ENCODE results near the gene SLF2. TPM values are rescaled to one million over a fixed set of nuclear protein-coding genes. Genes with fewer than 3 reads are reported as not detected.
"Not testable (repeated sequence)": the region's sequence is repeated elsewhere in the genome, so short reads cannot be mapped to it uniquely, and the experiment has no call there.

SLF2 gene
- total RNA-seq, 4 donors from 2014 or later: 34.1 to 47.9 (median 40.4) TPM

GRCh38 chr10:100879741-100880360 is 32.9 kb upstream of the SLF2 start:
- intact Hi-C loops (cut with DNase I): no loop called here
- TF ChIP-seq CTCF (IDR thresholded peaks at IDR 0.05) (no peak), POLR2A (IDR thresholded peaks at IDR 0.05) (no peak)
- no peak for DNase-seq
- Histone ChIP-seq H3K36me3 (no peaks in the 10 kb centered on the region), H3K27me3 (no peaks in the 10 kb centered on the region), H3K27ac (no peak overlapping the region), H3K9me3 (no peaks in the 10 kb centered on the region), H3K4me1 (peaks cover 0 to 5% of the 10 kb centered on the region in 2 donors), H3K4me3 (replicated peaks in 1 of 3) (no peak overlapping the region)
- 61 to 88% methylated on average over 7 to 9 of the region's 9 CpGs for WGBS, 2 donors

DNA sequence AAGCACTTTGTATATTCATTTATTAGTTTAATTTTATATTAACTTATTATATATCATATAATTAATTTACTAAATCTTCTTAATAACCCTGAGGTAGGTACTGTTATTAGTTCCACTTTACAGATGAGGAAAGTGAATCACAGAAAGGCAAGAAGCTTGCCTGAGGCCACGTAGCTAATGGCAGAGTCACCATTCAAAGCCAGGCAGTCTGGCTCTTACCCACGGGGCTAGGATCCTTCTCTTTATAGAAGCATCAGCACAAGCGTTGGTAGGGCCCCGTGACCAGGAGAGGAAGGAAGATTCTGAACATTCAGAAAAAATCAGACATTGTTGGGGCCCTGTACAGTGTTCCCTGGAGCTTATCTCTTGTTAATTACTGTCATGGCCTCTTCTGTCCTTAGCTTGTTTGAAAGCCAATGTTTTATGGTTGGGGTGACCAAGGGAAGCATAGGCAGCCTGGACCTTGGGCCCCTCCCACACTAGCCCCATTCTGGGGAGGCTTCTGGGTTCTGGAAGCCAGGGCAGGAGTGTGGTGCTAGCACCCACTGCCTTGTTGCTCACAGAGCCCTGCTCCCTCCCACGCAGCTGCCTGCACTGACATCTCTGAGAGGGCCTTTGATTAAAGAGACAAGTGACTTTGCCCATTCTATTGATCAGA is 31.1 kb upstream of the SLF2 start:
- intact Hi-C loops (cut with DNase I): no loop called here
- Histone ChIP-seq H3K27ac (no peak overlapping the region), H3K9me3 (no peaks in the 10 kb centered on the region), H3K4me3 (replicated peaks in 1 of 3) (no peak overlapping the region), H3K27me3 (no peaks in the 10 kb centered on the region), H3K36me3 (no peaks in the 10 kb centered on the region), H3K4me1 (peaks cover 0 to 5% of the 10 kb centered on the region in 2 donors)
- DNase-seq: no peak
- WGBS, 2 donors: 54 to 73% methylated on average over 5 of the region's 5 CpGs
- TF ChIP-seq POLR2A (IDR thresholded peaks at IDR 0.05) (no peak), CTCF (IDR thresholded peaks at IDR 0.05) (no peak)

DNA sequence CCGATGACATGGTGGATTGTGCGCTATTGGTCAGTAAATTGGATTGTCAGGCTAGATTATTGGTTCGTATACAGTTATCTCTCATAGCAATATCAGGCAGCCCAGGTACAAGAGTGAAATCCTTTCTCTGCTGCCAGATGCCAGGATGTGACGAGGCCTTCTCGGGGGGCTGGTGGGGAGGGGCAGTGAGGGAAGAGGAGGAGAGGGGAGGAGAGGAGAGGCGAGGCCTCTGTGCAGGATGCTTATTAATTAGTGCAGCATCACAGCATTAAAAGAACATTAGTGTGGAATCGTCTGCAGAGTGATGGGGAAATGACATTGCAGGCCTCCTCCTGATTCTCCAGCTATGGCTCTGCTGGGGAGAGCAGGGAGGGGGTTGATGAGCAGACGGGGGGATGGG is 30.5 kb upstream of the SLF2 start:
- DNase-seq: no peak

GRCh38 chr10:100882671-100883311 is 30.0 kb upstream of the SLF2 start:
- Histone ChIP-seq H3K9me3 (no peaks in the 10 kb centered on the region), H3K4me3 (replicated peaks in 1 of 3) (no peak overlapping the region), H3K27me3 (no peaks in the 10 kb centered on the region), H3K27ac (no peak overlapping the region), H3K4me1 (peaks cover 0 to 5% of the 10 kb centered on the region in 2 donors), H3K36me3 (no peaks in the 10 kb centered on the region)
- WGBS, 2 donors: 47 to 67% methylated on average over 23 of the region's 23 CpGs
- peak in 1 of 2 donors; percentile 7 for TF ChIP-seq POLR2A (IDR thresholded peaks at IDR 0.05)
- TF ChIP-seq CTCF (IDR thresholded peaks at IDR 0.05): no peak
- intact Hi-C loops (cut with DNase I): no loop called here
- no peak for DNase-seq

More for the DNA sequence above, 30.5 kb upstream of the SLF2 start:
- H3K9me3 ChIP-seq: no peaks in the 10 kb centered on the region
- no peaks in the 10 kb centered on the region for H3K36me3 ChIP-seq
- no peak overlapping the region for H3K4me3 ChIP-seq (replicated peaks in 1 of 3)
- WGBS, 2 donors: 54 to 59% methylated on average over 8 of the region's 8 CpGs
- H3K4me1 ChIP-seq: peaks cover 0 to 5% of the 10 kb centered on the region in 2 donors
- no peaks in the 10 kb centered on the region for H3K27me3 ChIP-seq
- H3K27ac ChIP-seq: no peak overlapping the region
- TF ChIP-seq CTCF (IDR thresholded peaks at IDR 0.05) (no peak), POLR2A (IDR thresholded peaks at IDR 0.05) (no peak)
- intact Hi-C loops (cut with DNase I): no loop called here

DNA sequence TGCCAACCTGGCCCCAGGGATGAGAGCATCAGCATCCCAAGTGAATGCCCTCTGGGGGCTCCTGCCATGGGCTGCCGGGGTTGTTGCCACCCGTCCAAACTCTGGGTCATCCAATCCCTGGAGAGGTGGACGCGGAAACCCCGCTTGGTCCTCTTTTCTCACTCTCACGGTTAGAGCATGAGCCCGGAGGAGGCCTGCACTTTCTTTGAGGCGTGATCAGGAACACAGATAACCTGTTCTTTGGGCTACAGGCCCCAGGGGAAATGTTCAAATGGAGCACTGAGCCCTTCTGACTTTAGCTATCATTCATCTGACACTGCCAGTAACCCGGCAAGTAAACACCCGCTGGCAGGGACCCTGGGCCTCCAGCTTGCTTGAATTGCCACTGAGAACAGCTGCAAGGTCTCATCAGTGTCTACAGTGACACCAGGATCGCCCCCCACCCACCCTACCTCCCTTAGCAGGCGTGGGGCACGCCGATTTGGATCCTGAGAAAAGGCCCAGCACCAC is 29.4 kb upstream of the SLF2 start:
- Histone ChIP-seq H3K4me1 (peaks cover 0 to 5% of the 10 kb centered on the region in 2 donors), H3K9me3 (no peaks in the 10 kb centered on the region), H3K36me3 (no peaks in the 10 kb centered on the region), H3K27me3 (no peaks in the 10 kb centered on the region), H3K27ac (no peak overlapping the region), H3K4me3 (replicated peaks in 1 of 3) (no peak overlapping the region)
- no peak for TF ChIP-seq CTCF (IDR thresholded peaks at IDR 0.05)
- TF ChIP-seq POLR2A (IDR thresholded peaks at IDR 0.05): no peak
- no peak for DNase-seq
- intact Hi-C loops (cut with DNase I): no loop called here
- 71 to 79% methylated on average over 9 to 12 of the region's 14 CpGs for WGBS, 2 donors

- H3K36me3 ChIP-seq; DNase-seq; H3K27ac ChIP-seq; H3K9me3 ChIP-seq; H3K4me1 ChIP-seq; H3K27me3 ChIP-seq; H3K4me3 ChIP-seq (replicated peaks in 1 of 3); intact Hi-C loops (cut with DNase I): not testable (repeated sequence)
- WGBS, 2 donors: 93 to 98% methylated on average over 13 of the region's 13 CpGs
Observed at GRCh38 chr10:100885611-100886010, 27.2 kb upstream of the SLF2 start.
